Measurements from ENCODE around the gene USP47.
"Not testable (repeated sequence)": the region's sequence is repeated elsewhere in the genome, so short reads cannot be mapped to it uniquely, and the experiment has no call there.

- TF ChIP-seq POLR2A, POLR2AphosphoS5 (IDR thresholded peaks at IDR 0.05): not testable (repeated sequence)
- TF ChIP-seq, protein P1, sequence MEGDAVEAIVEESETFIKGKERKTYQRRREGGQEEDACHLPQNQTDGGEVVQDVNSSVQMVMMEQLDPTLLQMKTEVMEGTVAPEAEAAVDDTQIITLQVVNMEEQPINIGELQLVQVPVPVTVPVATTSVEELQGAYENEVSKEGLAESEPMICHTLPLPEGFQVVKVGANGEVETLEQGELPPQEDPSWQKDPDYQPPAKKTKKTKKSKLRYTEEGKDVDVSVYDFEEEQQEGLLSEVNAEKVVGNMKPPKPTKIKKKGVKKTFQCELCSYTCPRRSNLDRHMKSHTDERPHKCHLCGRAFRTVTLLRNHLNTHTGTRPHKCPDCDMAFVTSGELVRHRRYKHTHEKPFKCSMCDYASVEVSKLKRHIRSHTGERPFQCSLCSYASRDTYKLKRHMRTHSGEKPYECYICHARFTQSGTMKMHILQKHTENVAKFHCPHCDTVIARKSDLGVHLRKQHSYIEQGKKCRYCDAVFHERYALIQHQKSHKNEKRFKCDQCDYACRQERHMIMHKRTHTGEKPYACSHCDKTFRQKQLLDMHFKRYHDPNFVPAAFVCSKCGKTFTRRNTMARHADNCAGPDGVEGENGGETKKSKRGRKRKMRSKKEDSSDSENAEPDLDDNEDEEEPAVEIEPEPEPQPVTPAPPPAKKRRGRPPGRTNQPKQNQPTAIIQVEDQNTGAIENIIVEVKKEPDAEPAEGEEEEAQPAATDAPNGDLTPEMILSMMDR (IDR thresholded peaks at IDR 0.05): not testable (repeated sequence)
These were observed 10.4 kb upstream of the USP47 start for GRCh38 chr11:11831406-11831805.
